Uterus (tissue), 4 donors: ENCODE results near the gene UNC13D. TPM values are rescaled to one million over a fixed set of nuclear protein-coding genes. Genes with fewer than 3 reads are reported as not detected.

Source experiments
- DNase-seq, 2 donors: peaks; one replicate each; pipeline ENCODE4 v3.0.0-alpha.2; 2019 to 2020
- H3K27ac ChIP-seq, 2 donors: fragments of 200-600 bp; sonication (generic); 1 replicate in 1 of 2; 2 replicates in 1 of 2; pipeline ENCODE4 v1.5.1; 2016 to 2018
- H3K27me3 ChIP-seq, 2 donors: fragments of 200-600 bp; sonication (generic); one replicate each; pipeline ENCODE4 v1.5.1; 2018 to 2019; ENCODE audit warnings: control low read depth in 1 of 2
- H3K36me3 ChIP-seq, 2 donors: fragments of 200-600 bp; sonication (generic); one replicate each; pipeline ENCODE4 v1.5.1; 2019; ENCODE audit warnings: control low read depth in 1 of 2
- H3K4me1 ChIP-seq, 2 donors: fragments of 200-600 bp; sonication (generic); one replicate each; pipeline ENCODE4 v1.5.1; 2018 to 2019; ENCODE audit warnings: control low read depth in 1 of 2
- H3K4me3 ChIP-seq, 2 donors: fragments of 200-600 bp; sonication (generic); 1 replicate in 1 of 2; 2 replicates in 1 of 2; pipeline ENCODE4 v1.5.1; 2018 to 2019; ENCODE audit warnings: mild to moderate bottlenecking in 1 of 2
- H3K9me3 ChIP-seq, 2 donors: fragments of 200-600 bp; sonication (generic); one replicate each; pipeline ENCODE4 v1.5.1; 2019; ENCODE audit warnings: control low read depth in 1 of 2
- CTCF ChIP-seq, 4 experiments: fragments of 200-600 bp in 2 of 4; fragments of 450-650 bp in 2 of 4; sonication (generic) in 2 of 4; IDR thresholded peaks; one replicate each; pipeline ENCODE4 v1.5.1; 2016 to 2019; ENCODE audit warnings: antibody characterized with exemption in 4 of 4, mild to moderate bottlenecking in 2 of 4, moderate library complexity in 1 of 4
- POLR2A ChIP-seq, 2 donors: fragments of 450-650 bp; IDR thresholded peaks; one replicate each; pipeline ENCODE4 v1.6.1; 2016; ENCODE audit warnings: antibody characterized with exemption in 2 of 2, mild to moderate bottlenecking in 1 of 2, moderate library complexity in 1 of 2
- intact Hi-C: fragments of 100-400 bp; cut with DNase I; formaldehyde crosslinking; loops from one replicate; pipeline ENCODE4 v1.15.1; 2023; ENCODE audit warnings: low total_unique reads
- total RNA-seq, 4 donors: library from RNA; depleted of rRNA in 3 of 4; stranded (reverse); fragments of >200 nt in 3 of 4; gene quantifications; one replicate each; pipeline versions ENCODE4 v1.1.0 to v1.2.4, GENCODE V29; 2014 to 2023
- donor health status: DM: yes; HTN: yes; CAD: no.

Gene UNC13D
- total RNA-seq, 4 donors from 2014 or later = 1.2 to 32.7 (median 11.8) TPM

- H3K27me3 ChIP-seq = no peaks in the 10 kb centered on the region
- peaks cover 0 to 5% of the 10 kb centered on the region in 2 donors for H3K4me1 ChIP-seq
- H3K27ac ChIP-seq = peak overlapping the region; percentile 23 to 60
- H3K4me3 ChIP-seq = no peak overlapping the region
- TF ChIP-seq POLR2A (IDR thresholded peaks at IDR 0.05) (no peak), CTCF (IDR thresholded peaks at IDR 0.05) (no peak)
- no peaks in the 10 kb centered on the region for H3K9me3 ChIP-seq
- peak in 1 of 2 donors; percentile 17 for DNase-seq
- H3K36me3 ChIP-seq = no peaks in the 10 kb centered on the region
- intact Hi-C loops = no loop called here
Observed at GRCh38 chr17:75825149-75825552, 19.1 kb downstream of the UNC13D start.

DNA sequence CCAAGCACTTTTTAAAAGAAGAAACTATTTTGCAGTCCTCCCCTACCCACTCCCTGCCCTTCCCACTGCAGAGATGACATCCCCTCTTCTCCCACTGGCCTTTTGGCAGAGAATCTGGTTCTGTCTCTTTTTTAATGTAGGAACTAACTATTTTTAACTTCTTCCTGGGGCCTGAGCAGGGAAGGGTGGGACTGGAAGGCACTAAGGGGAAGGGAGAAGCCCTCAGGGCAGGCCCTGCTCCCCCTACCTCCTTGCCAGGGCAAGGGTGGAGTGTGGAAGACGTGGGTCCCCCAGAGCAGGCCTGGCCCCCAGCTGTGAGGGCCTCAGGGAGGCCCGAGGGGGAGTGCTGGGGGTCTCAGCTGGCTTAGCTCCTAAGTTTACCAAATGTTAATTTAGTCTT is 19.5 kb downstream of the UNC13D start:
- DNase-seq = no peak
- H3K4me3 ChIP-seq = no peak overlapping the region
- no peaks in the 10 kb centered on the region for H3K27me3 ChIP-seq
- no peak for TF ChIP-seq POLR2A (IDR thresholded peaks at IDR 0.05)
- no peak for TF ChIP-seq CTCF (IDR thresholded peaks at IDR 0.05)
- H3K36me3 ChIP-seq = no peaks in the 10 kb centered on the region
- peak overlapping the region; percentile 23 to 60 for H3K27ac ChIP-seq
- H3K4me1 ChIP-seq = peaks cover 0 to 5% of the 10 kb centered on the region in 2 donors
- intact Hi-C loops = no loop called here
- H3K9me3 ChIP-seq = no peaks in the 10 kb centered on the region

DNA sequence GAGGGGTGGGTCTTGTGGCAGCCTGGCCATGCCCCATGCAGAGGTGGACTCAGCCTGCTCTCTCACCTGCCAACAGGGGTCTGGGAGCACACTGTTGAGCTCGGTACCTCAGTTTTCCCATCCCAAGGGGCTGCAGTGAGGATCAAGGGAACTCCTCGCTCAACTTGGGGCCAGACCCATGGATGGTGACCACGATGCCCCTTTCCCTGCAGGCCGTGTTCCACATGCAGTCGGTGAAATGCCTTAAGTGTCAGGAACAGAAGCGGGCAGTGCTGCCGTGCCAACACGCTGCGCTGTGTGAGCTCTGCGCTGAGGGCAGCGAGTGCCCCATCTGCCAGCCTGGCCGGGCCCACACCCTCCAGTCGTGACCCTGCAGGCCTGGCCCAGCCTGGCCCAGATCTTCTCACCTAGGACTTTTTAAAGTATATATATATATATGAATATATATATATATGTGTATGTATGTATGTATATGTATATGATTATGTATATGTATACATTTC is 20.1 kb downstream of the UNC13D start:
- no peak overlapping the region for H3K4me3 ChIP-seq
- no peaks in the 10 kb centered on the region for H3K9me3 ChIP-seq
- intact Hi-C loops = no loop called here
- H3K27ac ChIP-seq = no peak overlapping the region
- H3K36me3 ChIP-seq = no peaks in the 10 kb centered on the region
- no peaks in the 10 kb centered on the region for H3K27me3 ChIP-seq
- peaks cover 0 to 5% of the 10 kb centered on the region in 2 donors for H3K4me1 ChIP-seq
- no peak for DNase-seq
- TF ChIP-seq CTCF (IDR thresholded peaks at IDR 0.05) (no peak), POLR2A (IDR thresholded peaks at IDR 0.05) (no peak)

- Histone ChIP-seq H3K4me1 (peaks cover 0 to 5% of the 10 kb centered on the region in 2 donors), H3K27me3 (no peaks in the 10 kb centered on the region), H3K4me3 (no peak overlapping the region), H3K36me3 (no peaks in the 10 kb centered on the region), H3K9me3 (no peaks in the 10 kb centered on the region), H3K27ac (no peak overlapping the region)
- intact Hi-C loops = no loop called here
- no peak for DNase-seq
- no peak for TF ChIP-seq POLR2A (IDR thresholded peaks at IDR 0.05)
- TF ChIP-seq CTCF (IDR thresholded peaks at IDR 0.05) = no peak
Observed at GRCh38 chr17:75823257-75824041, 20.8 kb downstream of the UNC13D start.

DNA sequence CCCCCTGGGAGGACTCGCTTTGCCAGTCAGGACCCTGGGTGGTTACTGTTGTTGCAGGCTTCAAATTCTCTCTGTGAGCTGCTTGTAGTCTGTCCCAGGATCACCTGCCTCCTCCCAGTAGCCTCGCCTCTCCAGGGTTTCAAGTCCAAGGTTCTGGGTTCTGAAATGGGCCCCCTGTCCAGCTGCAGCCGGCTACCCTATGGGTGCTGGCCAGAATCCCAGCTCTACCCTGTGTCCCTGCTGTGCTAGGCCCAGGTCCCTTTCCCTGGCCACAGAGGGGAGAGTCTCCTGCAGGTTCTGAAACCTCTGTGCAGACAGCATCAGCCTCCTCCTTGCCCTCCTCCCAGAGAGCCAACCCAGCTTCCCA is 21.4 kb downstream of the UNC13D start:
- Histone ChIP-seq H3K36me3 (no peaks in the 10 kb centered on the region), H3K4me1 (peaks cover 0 to 5% of the 10 kb centered on the region in 2 donors), H3K9me3 (no peaks in the 10 kb centered on the region), H3K27me3 (no peaks in the 10 kb centered on the region), H3K4me3 (no peak overlapping the region), H3K27ac (peak overlapping the region; percentile 29 to 35)
- DNase-seq = no peak
- no peak for TF ChIP-seq CTCF (IDR thresholded peaks at IDR 0.05)
- no peak for TF ChIP-seq POLR2A (IDR thresholded peaks at IDR 0.05)
- intact Hi-C loops = no loop called here
